GM19397 (cell line): ENCODE results near the gene PIK3C2G.
"Not testable (repeated sequence)": the region's sequence is repeated elsewhere in the genome, so short reads cannot be mapped to it uniquely, and the experiment has no call there.

Experiments used
- ATAC-seq: cut with Tn5 transposase; IDR thresholded peaks from one replicate; pipeline ENCODE4 v1.9.1; 2021; ENCODE audit warnings: mild to moderate bottlenecking, moderate library complexity; ENCODE audit not compliant: unreplicated experiment

Gene PIK3C2G, protein sequence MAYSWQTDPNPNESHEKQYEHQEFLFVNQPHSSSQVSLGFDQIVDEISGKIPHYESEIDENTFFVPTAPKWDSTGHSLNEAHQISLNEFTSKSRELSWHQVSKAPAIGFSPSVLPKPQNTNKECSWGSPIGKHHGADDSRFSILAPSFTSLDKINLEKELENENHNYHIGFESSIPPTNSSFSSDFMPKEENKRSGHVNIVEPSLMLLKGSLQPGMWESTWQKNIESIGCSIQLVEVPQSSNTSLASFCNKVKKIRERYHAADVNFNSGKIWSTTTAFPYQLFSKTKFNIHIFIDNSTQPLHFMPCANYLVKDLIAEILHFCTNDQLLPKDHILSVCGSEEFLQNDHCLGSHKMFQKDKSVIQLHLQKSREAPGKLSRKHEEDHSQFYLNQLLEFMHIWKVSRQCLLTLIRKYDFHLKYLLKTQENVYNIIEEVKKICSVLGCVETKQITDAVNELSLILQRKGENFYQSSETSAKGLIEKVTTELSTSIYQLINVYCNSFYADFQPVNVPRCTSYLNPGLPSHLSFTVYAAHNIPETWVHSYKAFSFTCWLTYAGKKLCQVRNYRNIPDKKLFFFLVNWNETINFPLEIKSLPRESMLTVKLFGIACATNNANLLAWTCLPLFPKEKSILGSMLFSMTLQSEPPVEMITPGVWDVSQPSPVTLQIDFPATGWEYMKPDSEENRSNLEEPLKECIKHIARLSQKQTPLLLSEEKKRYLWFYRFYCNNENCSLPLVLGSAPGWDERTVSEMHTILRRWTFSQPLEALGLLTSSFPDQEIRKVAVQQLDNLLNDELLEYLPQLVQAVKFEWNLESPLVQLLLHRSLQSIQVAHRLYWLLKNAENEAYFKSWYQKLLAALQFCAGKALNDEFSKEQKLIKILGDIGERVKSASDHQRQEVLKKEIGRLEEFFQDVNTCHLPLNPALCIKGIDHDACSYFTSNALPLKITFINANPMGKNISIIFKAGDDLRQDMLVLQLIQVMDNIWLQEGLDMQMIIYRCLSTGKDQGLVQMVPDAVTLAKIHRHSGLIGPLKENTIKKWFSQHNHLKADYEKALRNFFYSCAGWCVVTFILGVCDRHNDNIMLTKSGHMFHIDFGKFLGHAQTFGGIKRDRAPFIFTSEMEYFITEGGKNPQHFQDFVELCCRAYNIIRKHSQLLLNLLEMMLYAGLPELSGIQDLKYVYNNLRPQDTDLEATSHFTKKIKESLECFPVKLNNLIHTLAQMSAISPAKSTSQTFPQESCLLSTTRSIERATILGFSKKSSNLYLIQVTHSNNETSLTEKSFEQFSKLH (N-terminal part only)

DNA sequence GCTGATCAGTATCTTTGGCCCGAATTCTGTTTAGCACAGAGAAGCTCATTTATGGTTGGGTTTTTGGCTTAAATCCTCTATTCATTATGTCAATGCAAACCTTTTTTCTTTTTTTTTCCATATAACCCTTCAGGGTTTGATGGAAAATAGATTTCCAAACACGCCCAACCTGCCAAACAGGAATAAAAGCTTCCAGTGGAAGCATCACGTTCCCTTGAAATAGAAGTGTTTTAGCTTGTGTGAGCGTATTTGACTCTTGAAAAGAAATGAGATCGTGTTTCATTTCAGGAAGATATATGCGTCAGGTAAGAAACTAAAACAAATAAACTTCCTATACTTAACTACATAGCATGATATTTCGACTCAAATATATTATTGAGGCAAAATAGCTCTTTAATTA is at the start of gene PIK3C2G:
Gene PIK3C2G (plus strand): TSS at position 246 of the 400 bp plus-strand sequence. CDS start 20,564 bp downstream, outside the sequence.
- ATAC-seq: no peak

DNA sequence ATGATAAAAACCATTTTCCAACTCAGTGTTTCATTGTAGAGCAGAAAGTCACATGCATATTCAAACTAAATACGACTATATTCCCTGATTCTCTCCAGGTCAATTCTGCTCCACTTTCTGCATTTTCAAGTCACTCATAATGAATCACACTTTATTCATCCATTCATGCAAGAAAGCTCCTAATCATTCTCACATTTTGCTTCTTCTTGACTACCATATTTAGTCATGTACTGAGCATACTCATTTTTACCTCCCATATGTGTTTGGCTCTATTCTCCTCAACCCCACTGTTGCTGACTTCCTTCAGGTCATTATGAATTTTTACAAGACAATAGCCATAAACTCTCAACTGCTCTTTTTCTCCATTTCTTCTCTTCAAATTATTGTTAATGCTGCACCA is 43.4 kb upstream of the PIK3C2G start:
- no peak for ATAC-seq

DNA sequence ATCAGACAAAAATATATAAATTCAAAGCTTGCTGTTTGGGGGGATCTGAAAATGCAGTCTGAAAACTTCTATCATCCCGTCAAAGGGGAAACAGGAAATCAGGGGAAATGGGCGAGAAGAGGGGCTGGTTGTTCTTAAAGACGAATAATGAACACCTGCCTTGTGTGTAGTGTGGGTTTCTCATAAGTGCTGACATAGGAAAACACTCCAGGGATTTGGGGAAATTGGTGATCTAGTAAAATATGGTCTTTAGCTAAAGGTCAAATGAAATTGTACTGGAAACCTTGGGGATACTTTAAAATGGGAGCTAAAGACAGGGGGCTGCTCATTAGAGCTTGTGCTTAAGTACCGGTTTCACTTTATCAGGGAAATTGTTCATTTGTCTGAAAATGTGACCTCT is 39.6 kb upstream of the PIK3C2G start:
- ATAC-seq: no peak

DNA sequence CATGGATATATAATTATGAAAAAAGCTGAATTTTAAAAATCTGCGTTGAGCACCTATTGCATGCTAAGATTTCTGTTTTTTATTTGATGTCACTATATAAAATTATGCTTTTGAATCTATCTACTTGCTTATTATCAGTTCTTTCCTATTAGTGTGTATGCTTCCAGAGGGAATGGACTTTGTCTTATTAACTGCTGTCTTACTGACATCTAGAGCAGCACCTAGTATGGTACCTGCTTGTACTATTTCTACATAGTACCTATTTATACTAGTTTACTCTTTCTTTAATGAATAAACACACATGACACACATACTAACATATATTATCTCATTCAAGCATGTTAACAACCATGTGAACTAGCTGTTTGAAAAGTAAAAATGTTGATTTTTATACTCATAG is 38.6 kb upstream of the PIK3C2G start:
- no peak for ATAC-seq

DNA sequence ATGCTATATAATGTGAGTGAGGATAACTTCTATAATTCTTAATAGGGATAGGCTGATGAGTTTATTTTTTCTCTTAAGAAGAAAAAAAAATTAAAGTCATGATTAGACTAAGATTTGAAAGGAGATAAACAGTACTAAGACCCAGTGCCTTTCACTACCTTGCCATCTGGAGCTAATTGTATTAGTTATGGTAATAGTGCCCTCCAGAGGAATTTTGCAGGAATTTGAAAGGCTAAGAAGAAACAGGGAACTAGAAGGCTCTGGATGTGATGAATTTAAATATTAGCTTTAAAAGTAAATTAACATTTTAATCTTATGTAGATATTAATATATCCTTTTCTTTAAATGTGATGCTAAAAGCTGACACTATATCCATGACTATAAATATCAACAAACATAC is 36.6 kb upstream of the PIK3C2G start:
- no peak for ATAC-seq

DNA sequence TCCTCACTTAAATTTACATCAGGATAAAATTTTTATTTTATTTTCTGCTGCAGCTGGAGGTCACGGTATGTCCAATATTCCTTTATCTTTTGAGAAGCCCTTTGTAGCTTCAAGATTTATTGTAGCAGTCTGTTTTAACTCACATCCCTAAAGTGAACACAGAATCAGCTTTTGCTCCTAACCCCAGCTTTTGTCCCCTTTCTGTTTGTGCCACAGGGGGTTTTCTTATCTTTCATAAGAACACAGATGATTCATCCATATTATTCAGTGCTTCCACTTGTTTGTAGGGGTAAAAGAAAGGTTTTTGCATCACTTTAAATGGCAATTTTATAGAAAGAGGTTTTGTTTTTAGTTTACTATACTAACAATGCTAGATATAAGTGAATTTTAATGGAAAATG is 21.8 kb upstream of the PIK3C2G start:
- no peak for ATAC-seq

DNA sequence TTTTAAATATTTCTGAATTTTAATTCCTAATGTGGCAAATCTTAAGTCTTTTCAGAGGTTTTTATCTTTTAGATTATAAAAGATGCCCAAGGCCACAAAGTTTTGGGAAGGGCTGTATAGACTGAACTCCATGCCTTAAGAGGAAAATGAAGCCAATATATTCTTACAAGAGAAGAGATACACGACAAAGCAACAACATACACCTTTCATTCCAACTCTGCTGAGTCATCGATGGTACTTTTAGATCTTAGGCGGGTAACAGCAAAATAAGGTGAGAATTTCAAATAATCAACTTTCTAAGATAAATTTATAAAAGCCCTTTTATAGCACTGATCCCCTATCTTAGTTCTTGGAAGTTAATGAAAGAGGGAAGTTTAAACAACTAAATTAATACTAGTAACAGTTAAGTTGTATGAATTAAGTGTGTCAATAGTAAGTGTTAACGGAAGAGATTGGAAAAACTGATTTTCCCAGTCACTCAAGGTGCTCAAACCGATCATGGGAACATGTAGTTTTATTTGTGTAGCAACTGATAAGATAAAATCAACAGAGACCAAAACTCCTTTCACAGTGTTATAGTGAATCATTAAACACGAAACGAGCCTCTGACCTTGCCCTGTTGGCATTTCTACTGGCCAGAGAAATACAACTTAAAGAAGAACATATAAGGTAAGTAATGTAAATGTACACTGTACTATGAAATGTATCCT is 18.8 kb upstream of the PIK3C2G start:
- ATAC-seq: no peak

DNA sequence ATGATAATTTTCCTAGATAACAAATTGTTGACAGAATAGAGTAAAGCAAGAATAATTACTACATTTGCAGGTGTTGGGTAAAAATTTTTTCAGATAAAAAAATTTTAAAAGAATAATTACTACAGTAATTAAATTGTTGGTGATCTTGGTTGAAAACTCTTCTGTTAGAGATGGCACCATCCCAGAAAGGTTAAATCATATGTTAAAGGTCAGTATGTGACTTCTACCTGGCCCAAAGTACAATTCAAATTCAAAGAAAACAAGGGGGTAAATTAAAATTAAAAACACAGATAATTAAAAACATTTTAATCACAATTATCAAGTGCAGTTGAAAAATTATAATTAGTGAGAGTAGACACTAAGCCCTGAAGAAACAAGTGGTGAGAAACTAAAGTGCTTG is 18.1 kb upstream of the PIK3C2G start:
- no peak for ATAC-seq

DNA sequence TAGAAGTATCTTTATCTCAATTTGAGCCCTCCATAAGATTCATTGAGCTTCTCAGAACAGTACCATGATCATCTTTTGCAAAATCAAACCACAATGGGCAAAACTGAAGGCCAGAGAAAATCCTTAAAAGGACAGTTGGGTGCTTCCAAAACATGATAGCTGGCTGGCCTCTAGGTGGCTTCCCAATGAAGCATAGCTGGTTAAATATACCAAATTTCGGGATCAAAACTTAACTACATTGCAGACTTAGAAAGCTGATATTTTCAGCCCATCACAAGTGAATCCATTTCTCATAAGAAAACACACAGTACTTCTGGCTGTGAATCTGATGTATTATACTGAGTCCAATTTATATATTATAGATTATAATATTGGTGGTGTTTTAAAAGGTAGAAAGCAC is 15.3 kb upstream of the PIK3C2G start:
- ATAC-seq: no peak

DNA sequence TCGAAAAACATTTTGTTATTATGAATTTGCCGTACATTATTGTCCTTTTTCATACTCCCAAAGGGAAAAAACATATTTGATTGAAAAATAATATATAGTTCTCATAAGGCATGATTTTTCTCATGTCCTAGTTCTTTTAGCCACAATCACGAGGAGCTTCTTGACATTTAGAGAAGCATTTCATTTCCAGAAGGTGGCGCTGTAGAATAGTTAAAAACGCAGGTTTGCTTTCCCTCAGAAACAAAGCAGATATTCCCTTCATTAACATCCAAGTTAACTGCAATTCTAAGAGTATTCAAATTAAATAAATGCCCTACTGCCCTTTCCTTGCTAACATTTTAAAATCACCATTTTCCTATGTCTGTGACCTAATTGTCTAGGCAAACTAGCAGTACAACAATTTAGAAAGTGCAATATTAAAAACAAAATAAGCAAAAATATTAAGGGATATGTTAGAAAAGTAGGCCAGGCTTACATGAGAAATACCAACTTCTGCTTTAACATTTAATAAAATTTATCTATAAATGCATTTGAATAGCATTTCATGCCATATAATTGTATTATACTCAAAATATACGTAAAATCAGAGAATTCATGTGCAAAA is 10.9 kb upstream of the PIK3C2G start:
- ATAC-seq: no peak

DNA sequence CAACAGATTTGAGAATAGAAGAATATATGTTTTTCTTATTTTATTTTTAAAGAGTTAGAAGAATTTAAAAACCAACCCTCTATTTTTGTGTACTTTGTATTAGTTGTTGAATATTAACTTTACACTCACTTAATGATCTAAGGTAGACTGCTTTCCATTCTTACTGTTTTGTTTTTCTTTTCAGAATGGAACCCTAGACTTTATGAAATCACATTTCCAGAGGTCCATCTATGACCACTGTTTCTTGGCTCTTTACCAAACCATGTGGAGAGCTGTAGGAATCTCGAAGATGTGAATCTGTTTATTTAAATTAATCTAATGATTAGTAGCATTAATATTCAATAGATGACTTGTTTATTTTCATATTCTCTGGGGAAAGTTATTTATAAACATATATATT is 7.2 kb upstream of the PIK3C2G start:
- ATAC-seq: no peak

DNA sequence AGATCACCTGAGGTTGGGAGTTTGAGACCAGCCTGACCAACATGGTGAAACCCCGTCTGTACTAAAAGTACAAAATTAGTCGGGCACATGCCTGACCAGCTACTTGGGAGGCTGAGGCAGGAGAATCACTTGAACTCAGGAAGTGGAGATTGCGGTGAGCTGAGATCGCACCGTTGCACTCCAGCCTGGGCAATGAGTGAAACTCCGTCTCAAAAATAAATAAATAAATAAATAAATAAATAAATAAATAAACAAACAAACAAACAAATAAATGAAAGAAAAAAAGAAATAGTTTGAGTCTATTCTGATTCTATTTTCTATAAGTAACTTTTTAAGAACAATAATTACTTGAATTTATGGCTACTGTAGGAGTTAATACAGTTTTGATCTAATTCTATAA is 6.3 kb upstream of the PIK3C2G start:
- ATAC-seq: not testable (repeated sequence)

DNA sequence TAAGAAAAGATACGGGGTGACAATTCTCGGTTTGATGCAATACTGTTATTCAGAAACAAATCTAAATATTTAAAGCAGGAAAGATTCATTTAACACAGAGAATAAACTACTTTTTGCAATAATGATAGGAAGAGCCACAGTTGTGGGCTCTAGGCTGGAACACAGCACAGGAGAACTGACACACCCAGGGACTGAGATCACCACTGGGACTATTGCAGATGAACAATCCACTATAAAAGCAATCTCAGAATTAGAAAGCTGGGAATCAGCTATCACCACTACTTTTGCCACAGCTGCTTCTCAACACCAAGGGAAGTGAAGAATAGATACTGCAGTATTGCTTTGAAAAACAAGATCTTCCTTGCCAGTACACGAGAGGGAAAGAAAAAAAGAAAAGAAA is 4.1 kb upstream of the PIK3C2G start:
- no peak for ATAC-seq

DNA sequence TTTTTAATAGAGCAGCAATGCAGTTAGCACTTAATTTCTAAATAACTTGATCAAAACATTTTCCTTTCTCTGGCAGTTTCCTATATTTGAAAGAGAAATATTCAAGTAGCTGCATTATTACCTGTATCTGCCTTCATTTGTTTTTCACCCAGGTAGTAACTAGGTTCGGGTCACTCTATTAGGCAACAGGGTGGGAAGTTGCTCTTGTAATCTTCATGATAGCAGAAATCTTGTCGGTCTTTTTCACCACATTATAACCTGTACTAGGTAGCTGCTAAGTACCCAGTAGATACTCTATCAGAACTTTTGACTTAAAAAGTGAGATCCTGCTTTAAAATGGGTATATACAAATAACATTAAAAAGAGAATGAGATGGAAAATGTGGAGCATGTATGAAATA is 2.4 kb upstream of the PIK3C2G start:
- ATAC-seq: no peak

DNA sequence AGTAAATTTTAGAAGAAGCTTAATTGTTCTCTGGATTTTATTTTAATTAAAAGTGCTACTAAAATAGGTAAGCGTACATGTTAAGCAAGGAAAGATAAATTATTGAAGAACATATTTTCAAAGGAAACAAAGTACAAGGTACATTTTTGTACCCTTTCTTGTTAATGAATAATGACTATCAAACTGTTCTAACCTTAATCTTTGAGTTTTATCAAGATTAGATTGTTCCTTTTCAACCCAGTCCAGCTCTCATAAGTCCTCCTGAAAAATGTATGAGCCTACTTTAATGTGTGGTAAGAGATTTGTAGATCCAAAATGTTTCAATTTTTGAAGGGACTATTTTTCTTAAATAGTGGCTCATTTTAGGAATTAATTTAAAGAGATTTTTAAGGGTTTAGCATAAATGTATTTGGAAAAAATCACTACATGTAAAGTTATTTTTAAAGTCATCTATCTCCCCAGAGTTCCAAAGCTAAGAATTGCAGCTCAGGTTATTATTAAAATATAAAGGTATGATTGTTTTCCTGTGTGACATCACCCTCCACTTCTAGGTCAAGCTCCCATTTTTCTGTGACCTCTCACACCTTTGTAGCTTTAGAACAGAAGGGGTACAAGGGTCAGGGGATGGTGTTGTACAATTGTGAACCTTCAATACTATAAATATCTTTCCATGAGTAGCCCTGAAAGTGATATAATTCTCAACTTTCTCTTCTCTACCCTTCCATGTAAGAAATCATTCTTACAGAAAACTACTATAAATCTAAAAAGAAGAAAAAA is 1.2 kb upstream of the PIK3C2G start:
- no peak for ATAC-seq

DNA sequence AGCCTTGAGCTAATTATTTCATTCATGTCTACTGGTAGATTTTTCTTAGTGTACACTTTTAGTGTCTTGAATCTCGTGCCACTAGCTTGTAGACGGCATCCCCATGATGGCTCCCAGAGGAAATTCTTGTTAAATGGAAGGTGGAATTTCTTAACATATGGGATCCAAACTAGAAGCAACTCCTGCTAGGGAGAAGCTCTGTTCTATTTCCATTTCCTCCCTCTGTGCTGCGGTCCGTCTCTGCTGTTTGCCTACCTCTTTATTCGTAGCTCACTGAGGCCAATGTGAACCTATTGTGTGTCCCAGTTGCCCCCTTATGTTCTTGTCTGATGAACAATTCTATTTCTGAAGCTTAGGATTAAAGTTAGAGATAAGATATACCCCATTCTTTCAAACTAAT is 588 bp downstream of the PIK3C2G start:
- ATAC-seq: no peak

DNA sequence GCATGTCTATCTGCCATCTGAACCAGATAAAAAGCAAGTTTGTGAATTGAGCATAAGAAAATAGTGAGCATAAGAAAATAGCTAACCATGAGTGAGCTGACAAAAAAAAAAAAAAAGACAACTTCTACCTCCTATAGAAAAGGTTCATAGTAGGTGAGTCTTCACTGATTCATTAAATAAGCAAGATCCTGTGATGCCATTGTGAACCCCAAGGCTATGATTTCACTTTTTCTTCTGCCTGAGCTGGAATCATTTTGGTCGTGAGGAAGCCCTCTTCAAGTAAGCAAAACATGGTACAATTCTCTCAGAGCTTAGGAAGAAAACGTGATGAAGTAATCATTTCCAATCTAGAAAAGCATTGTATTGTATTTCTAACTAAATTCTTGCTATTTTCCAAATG is 1.2 kb downstream of the PIK3C2G start:
- no peak for ATAC-seq

DNA sequence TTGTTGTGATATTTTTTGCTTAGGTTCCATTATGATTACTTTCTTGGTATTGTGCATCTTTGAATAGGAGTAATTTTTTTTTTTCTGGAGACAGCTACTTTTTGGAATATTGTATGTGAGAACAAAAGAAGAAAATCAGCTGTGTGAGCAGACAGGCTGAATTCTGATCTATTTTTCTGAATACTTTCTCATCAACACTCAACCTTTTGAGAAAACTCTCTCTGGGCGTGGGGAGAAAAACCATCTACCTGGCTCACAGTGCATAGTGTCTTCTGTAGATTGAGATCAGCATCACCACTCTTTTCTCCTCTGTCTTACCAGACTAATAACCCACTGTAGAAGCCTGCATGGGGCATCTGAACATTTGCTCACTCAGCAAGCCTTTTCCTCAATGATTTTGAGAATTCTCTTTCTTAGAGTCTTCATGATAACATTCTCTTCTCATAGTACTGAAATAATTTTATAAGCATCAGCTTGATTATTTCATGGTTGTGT is 3.3 kb downstream of the PIK3C2G start:
- no peak for ATAC-seq

DNA sequence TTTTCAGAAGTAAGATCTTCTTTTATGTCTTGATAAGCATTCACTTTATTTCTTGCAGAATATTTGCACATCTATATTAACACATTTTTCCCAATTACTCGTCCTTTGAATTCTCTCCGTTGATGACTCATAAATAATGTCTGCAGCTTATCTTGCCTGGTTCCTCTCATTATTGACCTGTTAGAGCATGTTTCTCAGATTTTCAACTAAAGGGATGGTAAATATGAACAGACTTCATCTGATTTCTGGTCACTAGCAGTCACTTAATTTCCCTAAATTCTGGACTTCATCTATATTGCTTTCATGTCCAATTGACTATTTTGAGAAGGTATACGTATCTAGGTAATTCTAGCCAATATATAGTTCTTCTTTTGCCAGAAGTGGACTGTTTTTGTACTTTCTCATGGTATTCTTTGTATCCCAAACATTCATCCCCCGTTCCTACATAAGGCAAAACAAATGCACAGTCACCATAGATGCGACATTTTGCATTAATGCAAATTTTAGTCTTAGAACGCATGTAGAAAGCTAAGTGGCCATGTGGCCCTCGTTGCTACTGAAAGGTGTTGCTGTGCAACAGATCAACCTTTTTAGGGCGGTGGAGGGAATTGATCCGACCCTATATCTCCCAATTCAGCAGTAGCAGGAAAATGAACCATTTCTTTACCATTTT is 6.2 kb downstream of the PIK3C2G start:
- ATAC-seq: no peak
